ENCODE results near the gene PPARG.

Gene PPARG

DNA sequence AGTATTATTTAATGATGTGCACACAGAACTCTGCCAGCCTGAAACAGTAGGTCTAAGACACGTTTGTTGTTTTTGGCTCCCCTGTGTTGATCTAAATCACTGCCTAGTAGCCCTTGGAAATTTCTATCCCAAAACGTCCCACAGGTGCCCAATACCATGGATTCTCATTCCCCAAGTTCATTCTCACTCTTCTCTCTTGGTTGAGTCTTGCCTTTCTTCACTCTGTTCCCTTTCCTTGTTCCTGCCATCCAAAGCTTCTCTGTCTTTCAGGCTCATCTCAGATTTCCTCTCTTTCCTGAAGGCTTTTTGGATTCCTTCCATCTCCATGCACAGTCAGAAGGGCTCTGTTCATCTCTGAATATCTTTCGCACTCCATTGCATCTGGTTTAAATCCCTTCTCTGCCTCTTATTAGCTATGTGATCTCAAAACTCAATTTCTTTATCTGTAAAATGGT, 54.2 kb downstream of the PPARG start:
- DNase-seq (ENCODE audit: low read depth) = no peak

DNA sequence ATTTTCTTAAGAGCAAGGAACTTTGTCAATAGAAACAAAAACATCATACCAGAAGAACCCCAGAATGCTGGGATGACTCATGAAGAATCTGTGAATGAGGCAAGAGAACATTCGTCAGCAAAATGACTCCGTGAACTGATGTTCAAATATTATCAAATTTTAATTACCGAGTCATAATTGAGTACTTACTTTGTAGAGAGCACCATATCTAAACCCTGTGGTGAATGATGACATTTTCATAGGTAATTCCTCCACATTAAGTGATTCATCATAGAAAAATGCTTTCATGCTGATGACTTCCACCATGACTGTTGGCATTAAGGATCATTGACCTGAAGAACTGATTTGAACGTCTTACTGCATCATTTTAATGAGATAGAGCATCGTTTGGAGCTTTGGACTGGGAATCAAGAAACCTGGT, 56.3 kb downstream of the PPARG start:
- peak; percentile 70 for DNase-seq (ENCODE audit: low read depth)

DNA sequence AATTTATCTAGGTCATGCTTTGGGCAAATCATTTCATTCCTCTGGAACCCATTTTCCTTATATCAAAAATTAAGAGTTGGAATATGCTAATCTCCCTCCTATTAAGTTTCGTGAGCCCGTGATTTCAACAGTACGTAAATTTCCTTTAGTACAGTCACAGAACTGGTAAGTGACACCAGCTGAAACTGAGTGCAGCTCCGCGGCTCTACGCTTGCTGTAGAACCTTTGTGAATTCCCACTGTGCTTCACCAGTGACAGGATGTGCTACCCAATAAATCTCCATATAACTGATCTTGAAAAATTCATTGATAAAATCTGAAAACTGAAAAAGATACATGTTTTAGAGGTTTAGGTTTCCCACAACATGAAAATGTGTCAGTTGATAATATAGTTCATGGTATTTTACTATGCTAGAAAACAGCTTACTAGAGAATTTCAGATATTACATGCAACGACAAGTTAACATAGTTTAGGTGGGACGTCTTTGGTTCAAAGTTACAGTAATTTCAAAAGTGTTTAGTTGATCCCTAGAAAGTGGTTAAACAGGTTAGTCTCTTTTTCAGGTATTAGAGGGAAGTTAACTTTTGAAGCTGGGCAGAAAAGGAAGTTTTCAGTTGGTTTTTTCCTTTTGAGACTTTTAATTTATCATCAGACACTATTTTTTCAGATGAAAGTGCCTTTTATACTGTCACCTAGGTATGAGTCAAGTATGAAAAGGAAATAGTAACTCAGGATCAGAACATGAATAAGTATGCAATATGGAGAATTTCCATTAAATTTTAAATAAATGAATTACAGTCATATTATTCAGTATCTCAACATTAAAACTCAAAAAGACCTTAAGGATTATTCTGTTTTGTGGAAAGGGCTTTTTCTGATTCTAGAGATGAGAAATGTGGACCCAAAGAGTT, 57.0 kb downstream of the PPARG start:
- no peak for DNase-seq (ENCODE audit: low read depth)

GRCh38 chr3:12347301-12347700, 58.4 kb downstream of the PPARG start:
- DNase-seq (ENCODE audit: low read depth) = no peak

GRCh38 chr3:12349895-12350811, 61.3 kb downstream of the PPARG start:
- DNase-seq (ENCODE audit: low read depth) = no peak

DNA sequence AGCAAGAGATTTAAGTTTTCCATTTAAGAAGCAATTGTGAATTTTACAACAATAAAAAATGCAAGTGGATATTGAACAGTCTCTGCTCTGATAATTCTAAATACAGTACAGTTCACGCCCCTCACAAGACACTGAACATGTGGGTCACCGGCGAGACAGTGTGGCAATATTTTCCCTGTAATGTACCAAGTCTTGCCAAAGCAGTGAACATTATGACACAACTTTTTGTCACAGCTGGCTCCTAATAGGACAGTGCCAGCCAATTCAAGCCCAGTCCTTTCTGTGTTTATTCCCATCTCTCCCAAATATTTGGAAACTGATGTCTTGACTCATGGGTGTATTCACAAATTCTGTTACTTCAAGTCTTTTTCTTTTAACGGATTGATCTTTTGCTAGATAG, 62.3 kb downstream of the PPARG start:
- no peak for DNase-seq (ENCODE audit: low read depth)

DNA sequence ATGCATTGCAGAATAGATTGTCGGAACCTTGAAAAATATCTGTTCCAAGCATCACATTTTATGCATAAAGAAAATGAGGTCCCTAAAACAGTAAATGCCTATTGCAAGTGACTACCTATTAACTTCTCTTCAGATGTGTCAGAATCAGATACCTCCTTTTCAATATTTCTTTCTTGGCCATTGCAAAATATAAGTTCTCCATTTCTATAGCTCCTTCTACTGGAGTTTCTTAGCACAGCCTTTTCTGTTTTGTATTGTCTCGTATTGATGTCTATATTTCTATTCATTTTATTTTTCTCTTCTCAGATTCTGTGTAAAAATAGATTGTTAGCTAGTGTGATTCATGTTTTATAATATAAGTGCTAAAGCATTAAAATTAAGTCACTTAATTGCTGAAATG, 63.4 kb downstream of the PPARG start:
- no peak for DNase-seq (ENCODE audit: low read depth)

DNA sequence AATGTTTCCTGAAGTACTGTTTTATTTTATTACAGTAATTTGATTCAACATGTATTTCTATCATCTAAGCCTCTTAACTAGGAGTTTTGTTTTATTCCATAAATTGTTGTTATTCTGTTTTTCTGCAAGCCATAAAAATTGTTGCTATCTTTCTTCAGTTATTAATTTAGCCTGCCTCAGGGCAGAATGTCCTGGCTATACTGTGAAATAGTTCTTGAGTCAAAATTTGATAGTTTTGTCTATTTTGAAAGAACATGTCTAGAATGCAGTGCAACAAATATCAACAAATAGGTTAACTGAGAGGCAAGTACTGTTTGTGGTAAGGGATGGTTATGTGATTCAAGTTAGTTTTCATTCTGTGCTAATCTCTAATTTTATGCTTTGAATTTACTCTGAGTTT, 63.9 kb downstream of the PPARG start:
- no peak for DNase-seq (ENCODE audit: low read depth)

GRCh38 chr3:12353796-12354525, 65.1 kb downstream of the PPARG start:
- DNase-seq (ENCODE audit: low read depth) = no peak

DNA sequence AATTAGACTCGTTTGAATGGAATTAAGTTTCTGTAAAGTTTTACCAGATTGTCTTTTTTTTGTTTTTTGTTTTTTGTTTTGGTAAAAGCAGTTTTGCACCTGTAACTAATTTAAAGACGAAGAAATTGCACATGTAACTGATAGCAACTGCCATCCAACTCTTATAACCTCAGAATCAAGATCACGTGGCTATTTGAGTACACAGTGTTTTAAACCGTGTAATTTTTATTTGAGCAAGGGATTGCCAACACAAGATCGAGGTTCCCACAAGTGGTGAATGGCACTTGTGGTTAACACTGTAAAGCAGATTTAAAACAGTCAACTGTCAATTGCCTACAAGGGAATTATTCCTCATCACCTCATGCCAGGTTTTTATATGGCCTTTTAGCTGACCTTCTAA, 67.3 kb downstream of the PPARG start:
- DNase-seq (ENCODE audit: low read depth) = no peak

DNA sequence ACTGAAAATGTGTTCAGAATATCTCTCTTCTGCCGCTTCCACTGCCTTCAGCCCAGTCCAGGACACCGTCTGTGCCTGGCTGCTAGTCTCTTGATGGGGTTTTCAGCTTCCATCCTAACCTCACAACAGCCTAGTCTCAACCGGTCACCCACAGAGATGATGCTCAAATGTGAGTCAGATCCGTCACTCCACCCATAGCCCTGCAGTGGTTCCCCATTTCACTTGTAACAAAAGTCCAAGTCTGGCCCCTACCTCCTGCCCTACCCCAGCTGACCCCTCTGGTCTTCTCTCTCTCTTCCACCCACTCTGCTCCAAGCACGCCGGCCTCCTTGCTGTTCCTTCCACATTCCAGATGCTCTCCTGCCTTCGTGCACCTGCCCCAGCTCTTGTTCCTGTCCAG, 68.1 kb downstream of the PPARG start:
- no peak for DNase-seq (ENCODE audit: low read depth)

DNA sequence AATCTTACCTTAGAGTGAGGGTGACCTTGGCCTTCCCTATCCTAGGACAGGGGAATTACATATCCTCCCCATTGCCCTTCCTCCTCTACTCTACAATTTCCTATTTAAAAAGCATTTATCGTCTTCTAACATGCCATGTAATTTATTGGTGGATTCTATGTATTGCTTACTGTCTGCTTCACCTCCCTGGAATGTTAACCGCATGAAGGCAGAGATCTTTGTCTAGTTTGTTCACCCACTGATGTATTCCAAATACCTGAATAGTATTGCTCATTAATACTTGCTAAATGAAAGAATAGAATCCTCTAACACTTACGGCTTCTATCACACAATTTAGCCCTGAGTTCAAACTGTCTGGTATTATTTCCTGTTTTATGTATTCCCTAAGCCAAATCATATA, 68.6 kb downstream of the PPARG start:
- DNase-seq (ENCODE audit: low read depth) = no peak

- DNase-seq (ENCODE audit: low read depth) = peak; percentile 40
These were observed 74.7 kb downstream of the PPARG start for GRCh38 chr3:12363397-12364195.

DNA sequence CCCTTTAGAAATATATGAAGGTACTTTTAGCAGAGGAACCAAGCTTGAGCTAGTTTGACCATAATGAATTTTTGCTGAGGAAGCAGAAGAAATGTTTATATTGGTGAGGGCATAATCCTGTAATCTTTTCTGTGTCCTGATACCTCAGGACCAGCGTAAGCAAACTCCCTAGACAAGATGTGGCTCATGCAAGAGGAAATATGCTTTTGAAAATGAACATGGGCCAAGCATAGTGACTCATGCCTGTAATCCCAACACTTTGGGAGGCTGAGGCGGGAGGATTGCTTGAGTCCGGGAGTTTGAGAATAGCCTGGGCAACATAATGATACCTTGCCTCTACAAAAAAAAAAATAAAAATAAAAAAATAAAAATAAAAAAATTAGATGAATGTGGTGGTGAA, 78.5 kb downstream of the PPARG start:
- DNase-seq (ENCODE audit: low read depth) = no peak

DNA sequence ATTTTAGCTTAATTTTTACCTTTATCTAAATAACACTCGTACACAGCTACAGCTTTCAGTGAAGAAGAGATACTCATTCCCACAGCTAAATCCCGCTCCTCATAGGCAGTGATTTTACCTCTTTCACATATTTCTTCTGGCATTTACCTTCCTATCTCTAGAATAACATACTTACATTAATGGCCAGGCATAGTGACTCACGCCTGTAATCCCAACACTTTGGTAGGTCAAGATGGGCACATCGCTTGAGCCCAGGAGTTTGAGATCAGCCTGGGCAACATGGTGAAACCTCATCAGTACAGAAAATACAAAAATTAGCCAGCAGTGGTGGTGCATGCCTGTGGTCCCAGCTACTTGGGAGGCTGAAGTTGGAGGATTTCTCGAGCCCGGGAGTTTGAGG, 80.2 kb downstream of the PPARG start:
- DNase-seq (ENCODE audit: low read depth) = no peak

GRCh38 chr3:12369598-12369997, 80.7 kb downstream of the PPARG start:
- DNase-seq (ENCODE audit: low read depth) = no peak

GRCh38 chr3:12370758-12371157, 81.9 kb downstream of the PPARG start:
- DNase-seq (ENCODE audit: low read depth) = no peak

- DNase-seq (ENCODE audit: low read depth) = no peak
These were observed 82.8 kb downstream of the PPARG start for GRCh38 chr3:12371525-12372140.

DNA sequence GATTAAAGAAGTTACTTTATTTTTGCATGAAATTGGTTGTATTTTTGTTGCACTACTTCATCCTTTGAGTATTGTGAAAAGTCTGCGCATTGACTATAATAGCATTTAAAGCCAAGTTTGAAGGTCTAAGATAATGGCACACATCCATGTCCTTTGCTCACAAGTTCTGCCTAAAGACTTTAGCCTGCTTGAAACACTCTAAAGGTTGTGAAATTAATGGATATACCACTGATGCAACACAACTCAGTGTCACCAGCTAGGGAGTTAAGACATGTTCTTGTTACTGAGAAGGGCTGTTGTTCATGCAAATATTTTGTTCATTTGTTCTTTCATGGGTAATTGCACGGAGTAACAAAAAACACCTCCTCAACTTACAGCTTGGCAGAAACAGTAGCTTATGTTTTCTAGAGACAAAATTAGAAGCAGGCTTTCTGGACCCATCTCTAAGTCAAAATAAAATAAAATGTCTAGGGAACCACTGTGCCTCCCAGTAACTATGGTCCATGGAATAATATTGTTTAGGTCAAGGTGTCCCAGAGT, 83.9 kb downstream of the PPARG start:
- no peak for DNase-seq (ENCODE audit: low read depth)

GRCh38 chr3:12375572-12375971, 86.7 kb downstream of the PPARG start:
- DNase-seq (ENCODE audit: low read depth) = no peak

Measured in non-pigmented ciliary epithelial cell (primary cell).